ENCODE measurements around the gene IL1RAP. TPM values are rescaled to one million over a fixed set of nuclear protein-coding genes. Genes with fewer than 3 reads are reported as not detected.

The IL1RAP gene
- total RNA-seq, 1 donor from 2014 or later, result 13.9 TPM

DNA sequence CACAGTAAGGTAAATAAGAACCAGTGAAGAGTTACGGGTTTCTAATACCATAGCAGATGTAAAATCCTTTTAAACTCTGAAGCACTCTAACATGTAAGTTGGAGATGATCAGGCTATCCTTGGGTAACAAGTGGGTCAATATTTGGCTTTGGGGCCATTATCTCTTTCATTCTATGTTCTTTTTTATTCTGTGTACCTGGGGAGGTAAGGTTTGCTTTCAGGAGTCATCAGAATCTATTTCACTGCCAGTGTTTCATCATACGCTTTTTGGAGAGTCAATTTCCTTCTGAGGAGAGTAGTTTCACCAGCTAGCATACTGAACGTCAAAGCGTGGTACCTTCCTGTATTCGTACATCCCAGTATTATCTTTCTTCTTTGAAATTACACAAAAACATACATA is 182.1 kb downstream of the IL1RAP start:
- FAIRE-seq, result no peak
- DNase-seq (ENCODE audit: low spot score in 2 of 2), result no peak

DNA sequence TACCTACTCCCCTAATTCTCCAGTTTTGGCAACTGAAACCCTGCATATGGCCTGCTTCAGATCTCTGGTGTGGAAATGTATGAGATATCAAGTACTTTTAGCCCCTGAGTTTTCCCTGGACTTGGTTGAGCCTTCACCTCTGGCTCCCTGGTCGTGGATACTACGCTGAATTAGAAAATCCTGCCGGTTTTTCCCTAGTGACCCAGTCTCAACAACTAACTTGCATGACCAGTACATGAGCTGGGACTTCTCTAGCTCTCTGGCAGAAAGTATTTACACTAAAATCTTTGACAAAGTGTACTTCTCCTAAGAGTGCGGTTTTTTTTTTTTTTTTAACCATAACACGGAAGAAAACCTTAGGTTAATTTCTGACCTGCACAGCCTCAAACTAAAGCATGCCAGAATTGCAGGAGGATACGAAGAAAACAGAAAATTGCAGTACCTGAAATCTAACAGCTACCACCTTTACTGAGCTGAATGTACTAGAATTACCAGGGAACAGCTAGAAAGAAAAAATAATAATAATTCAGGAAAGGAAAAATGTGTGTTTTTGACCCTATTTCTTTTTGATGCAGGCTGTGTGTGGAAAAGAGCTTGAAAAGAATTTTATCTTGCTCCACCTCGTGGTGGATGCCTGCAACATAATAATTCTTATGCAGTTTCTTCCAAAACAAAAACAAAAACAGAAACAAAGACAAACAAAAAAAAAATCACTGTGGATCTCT is 183.1 kb downstream of the IL1RAP start:
- DNase-seq (ENCODE audit: low spot score in 2 of 2) (no peak), FAIRE-seq (peak; percentile 81)

DNA sequence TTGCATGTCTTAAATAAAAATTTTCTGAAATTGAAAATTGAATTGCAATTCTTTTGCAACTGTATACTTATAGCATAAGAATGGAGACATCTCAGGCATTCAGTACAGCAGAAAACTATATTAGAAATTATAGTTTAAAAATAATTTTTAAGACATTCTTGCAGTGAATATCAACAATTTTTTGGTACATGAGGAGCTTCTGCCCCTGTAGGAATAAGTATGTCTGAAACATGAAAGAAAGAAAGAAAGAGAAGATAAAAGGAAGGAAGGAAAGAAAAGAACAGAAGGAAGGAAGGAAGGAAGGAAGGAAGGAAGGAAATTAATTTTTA is 183.6 kb downstream of the IL1RAP start:
- DNase-seq (ENCODE audit: low spot score in 2 of 2), result no peak
- FAIRE-seq, result no peak

DNA sequence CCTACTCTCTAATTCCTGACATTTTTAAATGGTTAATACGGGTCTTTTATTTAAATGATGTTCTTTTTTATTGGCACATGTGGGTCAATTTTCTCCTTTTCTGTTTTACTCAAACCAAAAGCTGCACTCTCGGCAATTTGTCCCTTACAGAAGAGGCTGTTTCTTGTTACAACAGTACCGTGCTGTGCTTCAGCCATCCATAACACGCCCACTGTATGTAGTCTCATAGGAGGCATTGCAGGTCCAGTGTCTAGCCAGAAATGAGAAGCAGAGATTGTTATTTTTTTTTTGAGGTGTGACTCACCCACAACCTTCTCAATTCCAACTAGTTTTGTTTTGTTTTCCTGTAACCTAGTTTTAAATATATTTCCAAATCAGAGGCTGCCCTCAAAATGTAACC is 184.0 kb downstream of the IL1RAP start:
- DNase-seq (ENCODE audit: low spot score in 2 of 2) (no peak), FAIRE-seq (no peak)

DNA sequence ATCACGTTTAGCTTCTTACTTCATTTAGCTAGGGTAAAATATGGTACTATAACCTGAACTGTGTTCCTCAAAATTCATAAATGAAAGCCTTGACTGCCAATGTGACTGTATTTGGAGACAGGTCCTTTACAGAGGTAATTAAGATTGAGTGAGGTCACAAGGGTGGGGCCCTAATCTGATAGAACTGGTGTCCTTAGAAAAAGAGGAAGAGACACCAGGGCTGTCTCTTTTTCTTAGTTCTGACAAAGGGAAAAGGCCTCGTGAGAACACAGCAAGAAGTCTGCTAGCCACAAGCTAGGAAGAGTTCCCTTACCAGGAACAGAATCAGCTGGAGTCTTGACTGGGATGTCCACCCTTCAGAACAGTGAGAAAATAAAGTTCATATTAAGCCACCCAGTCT is 185.9 kb downstream of the IL1RAP start:
- FAIRE-seq (no peak), DNase-seq (ENCODE audit: low spot score in 2 of 2) (no peak)

DNA sequence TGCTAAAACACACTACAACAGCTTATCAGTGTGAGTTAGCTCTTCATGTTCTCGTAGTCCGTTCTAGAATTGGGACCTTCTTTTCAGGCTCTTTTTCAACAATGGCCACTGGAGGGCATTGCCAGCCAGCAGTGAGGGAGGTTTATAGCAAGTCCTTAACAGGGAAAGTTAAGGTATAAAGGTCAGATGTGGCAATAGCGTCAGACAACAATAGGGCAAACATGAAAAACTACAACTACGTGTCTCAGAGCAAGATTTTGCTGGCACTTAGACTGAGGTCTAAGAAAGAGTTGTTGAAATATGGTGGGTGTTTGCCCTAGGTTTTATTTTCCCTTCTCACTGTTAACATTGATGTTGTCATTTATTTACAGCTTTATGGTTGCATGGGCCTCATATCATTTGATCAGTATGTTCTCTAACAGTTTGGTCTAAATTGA is 187.2 kb downstream of the IL1RAP start:
- DNase-seq (ENCODE audit: low spot score in 2 of 2) (no peak), FAIRE-seq (no peak)

DNA sequence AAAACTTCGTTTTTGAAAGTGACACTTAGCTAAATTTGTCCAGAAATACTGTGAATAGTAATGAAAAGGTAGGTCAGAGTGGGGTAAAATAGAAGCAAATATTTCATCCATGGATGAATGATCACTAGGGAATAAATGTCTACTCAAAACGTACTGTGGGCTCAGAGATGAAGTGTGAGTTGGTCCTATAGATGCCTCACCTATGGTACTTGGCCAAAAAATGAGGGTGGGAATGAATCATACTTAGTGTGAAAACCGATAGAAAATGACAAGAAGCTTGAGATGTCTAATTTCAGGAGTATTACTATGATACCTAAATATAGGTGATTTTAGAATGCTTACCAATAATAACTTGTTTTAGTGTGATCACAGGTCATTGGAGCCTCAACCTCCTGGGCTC is 192.7 kb downstream of the IL1RAP start:
- DNase-seq (ENCODE audit: low spot score in 2 of 2), result no peak
- no peak for FAIRE-seq

Other genes starting within 250 kb of the IL1RAP start
- 4.1 TPM for gene CLDN1, start 191.6 kb upstream of the IL1RAP start, total RNA-seq
- 1.6 TPM for gene CLDN16, start 125.9 kb upstream of the IL1RAP start, total RNA-seq
- gene TMEM207, start 64.2 kb upstream of the IL1RAP start, total RNA-seq, result not detected

Measured in frontal cortex (tissue), 4 donors.